HTERT RPE-1 (cell line): ENCODE results near the gene CNPPD1.

Experiments used
- in situ Hi-C: fragments of 300-500 bp; cut with MboI; formaldehyde crosslinking; loops from 4 replicates; pipeline ENCODE4 v1.14.3; 2020; ENCODE audit warnings: low sequenced_read_pairs

Gene CNPPD1

GRCh38 chr2:219181531-219181930, 4.8 kb upstream of the CNPPD1 start:
- in situ Hi-C loops: no loop called here

- in situ Hi-C loops: no loop called here
Measured at GRCh38 chr2:219180961-219181360, 4.2 kb upstream of the CNPPD1 start.

- in situ Hi-C loops: no loop called here
Measured at GRCh38 chr2:219179601-219180465, 3.1 kb upstream of the CNPPD1 start.

GRCh38 chr2:219178377-219179175, 1.9 kb upstream of the CNPPD1 start:
- in situ Hi-C loops: no loop called here

GRCh38 chr2:219177552-219178376, 1.0 kb upstream of the CNPPD1 start, which contains the start of gene RETREG2:
RETREG2 (plus strand) TSS chr2:219178275; CDS start chr2:219178353, 78 bp downstream.
- in situ Hi-C loops: no loop called here

GRCh38 chr2:219175928-219176817, 552 bp downstream of the CNPPD1 start:
- in situ Hi-C loops: no loop called here

GRCh38 chr2:219175486-219175885, 1.2 kb downstream of the CNPPD1 start:
- in situ Hi-C loops: no loop called here

- in situ Hi-C loops: no loop called here
Measured at GRCh38 chr2:219174801-219175200, 1.9 kb downstream of the CNPPD1 start.

GRCh38 chr2:219174146-219174545, 2.6 kb downstream of the CNPPD1 start:
- in situ Hi-C loops: no loop called here

- in situ Hi-C loops: no loop called here
Measured at GRCh38 chr2:219173176-219173575, 3.5 kb downstream of the CNPPD1 start.

- in situ Hi-C loops: no loop called here
Measured at GRCh38 chr2:219172231-219173154, 4.2 kb downstream of the CNPPD1 start.

GRCh38 chr2:219171231-219171651, 5.5 kb downstream of the CNPPD1 start:
- in situ Hi-C loops: no loop called here

GRCh38 chr2:219169930-219170654, 6.6 kb downstream of the CNPPD1 start, which contains the start of gene SLC23A3:
SLC23A3 (minus strand) TSS chr2:219170029; CDS start chr2:219169984, 45 bp downstream.
- in situ Hi-C loops: no loop called here

- in situ Hi-C loops: no loop called here
Measured at GRCh38 chr2:219168932-219169331, 7.8 kb downstream of the CNPPD1 start.

- in situ Hi-C loops: no loop called here
Measured at GRCh38 chr2:219168526-219168925, 8.2 kb downstream of the CNPPD1 start.

- in situ Hi-C loops: no loop called here
Measured at GRCh38 chr2:219167997-219168396, 8.7 kb downstream of the CNPPD1 start.

GRCh38 chr2:219165058-219165911, 11.4 kb downstream of the CNPPD1 start:
- in situ Hi-C loops: no loop called here
